Neural cell (in vitro differentiated cells): ENCODE results near the gene ARID3A. TPM values are rescaled to one million over a fixed set of nuclear protein-coding genes. Genes with fewer than 3 reads are reported as not detected.

Source experiments
- H2AFZ ChIP-seq: fragments of 200-600, 300-800 bp; sonication (generic), shearing (Covaris generic); 2 replicates; pipeline ENCODE4 v1.6.0; 2014; ENCODE audit warnings: low read depth, mild to moderate bottlenecking, antibody characterized with exemption, low read length, moderate library complexity
- H3F3A ChIP-seq: fragments of 200-600 bp; shearing (Covaris generic); 2 replicates; pipeline ENCODE4 v1.6.1; 2016; ENCODE audit warnings: mild to moderate bottlenecking, moderate library complexity, mixed read lengths, antibody characterized with exemption, low read length; ENCODE audit not compliant: insufficient read depth, poor library complexity, severe bottlenecking
- H3K27ac ChIP-seq: fragments of 200-600, 300-800 bp; sonication (generic), shearing (Covaris generic); 2 replicates; pipeline ENCODE4 v1.5.1; 2014; ENCODE audit warnings: mild to moderate bottlenecking, low read length, moderate library complexity
- H3K27me3 ChIP-seq: fragments of 300-800, 200-600 bp; sonication (generic), shearing (Covaris generic); 2 replicates; pipeline ENCODE4 v1.6.0; 2014; ENCODE audit warnings: mild to moderate bottlenecking, low read depth, low read length, moderate library complexity; ENCODE audit not compliant: insufficient read depth
- H3K36me3 ChIP-seq: fragments of 300-800, 200-600 bp; sonication (generic), shearing (Covaris generic); 2 replicates; pipeline ENCODE4 v1.5.1; 2014; ENCODE audit warnings: mild to moderate bottlenecking, antibody characterized with exemption, low read length, moderate library complexity; ENCODE audit not compliant: insufficient read depth
- H3K4me2 ChIP-seq: fragments of 300-800, 200-600 bp; sonication (generic), shearing (Covaris generic); 2 replicates; pipeline ENCODE4 v1.6.0; 2014; ENCODE audit warnings: mild to moderate bottlenecking, low read length
- H3K4me3 ChIP-seq: fragments of 300-800, 200-600 bp; sonication (generic), shearing (Covaris generic); 2 replicates; pipeline ENCODE4 v1.5.1; 2014; ENCODE audit warnings: mild to moderate bottlenecking, low read length, moderate library complexity
- H3K79me2 ChIP-seq: fragments of 200-600 bp; shearing (Covaris generic); replicated peaks from 2 replicates; pipeline ENCODE4 v1.6.0; 2014; ENCODE audit warnings: mild to moderate bottlenecking, low read length, moderate library complexity; ENCODE audit not compliant: insufficient read depth
- H3K9ac ChIP-seq: fragments of 300-800, 200-600 bp; sonication (generic), shearing (Covaris generic); 2 replicates; pipeline ENCODE4 v1.6.1; 2016; ENCODE audit warnings: mild to moderate bottlenecking, low read length, mixed read lengths
- H3K9me2 ChIP-seq: fragments of 200-600 bp; shearing (Covaris generic); 2 replicates; pipeline ENCODE4 v1.6.1; 2016; ENCODE audit warnings: mild to moderate bottlenecking, low read length, mixed read lengths; ENCODE audit not compliant: insufficient read depth
- H3K9me3 ChIP-seq: fragments of 200-600, 300-800 bp; sonication (generic), shearing (Covaris generic); 2 replicates; pipeline ENCODE4 v1.6.1; 2016; ENCODE audit warnings: mild to moderate bottlenecking, mixed run types, low read length, moderate library complexity, mixed read lengths
- H4K20me1 ChIP-seq: fragments of 200-600 bp; shearing (Covaris generic); 2 replicates; pipeline ENCODE4 v1.6.1; 2016; ENCODE audit warnings: mild to moderate bottlenecking, mixed run types; ENCODE audit not compliant: insufficient read depth
- CTCF ChIP-seq: fragments of 450-650 bp; IDR thresholded peaks from 2 replicates; pipeline ENCODE4 v1.5.1; 2014; ENCODE audit warnings: antibody characterized with exemption, mild to moderate bottlenecking, moderate library complexity; ENCODE audit not compliant: poor library complexity, severe bottlenecking
- EP300 ChIP-seq: fragments of 450-650 bp; conservative IDR thresholded peaks from 2 replicates; pipeline ENCODE4 v1.6.1; 2014; ENCODE audit warnings: antibody characterized with exemption, mild to moderate bottlenecking, moderate library complexity; ENCODE audit not compliant: poor library complexity, severe bottlenecking
- EZH2 ChIP-seq: fragments of 200-600, 300-800 bp; shearing (Covaris generic), sonication (generic); IDR thresholded peaks from 2 replicates; pipeline ENCODE4 v1.6.1; 2014; ENCODE audit warnings: antibody characterized with exemption, low read length, borderline replicate concordance, mild to moderate bottlenecking; ENCODE audit not compliant: insufficient read depth, poor library complexity, severe bottlenecking
- MXI1 ChIP-seq: fragments of 450-650 bp; conservative IDR thresholded peaks from 2 replicates; pipeline ENCODE4 v1.6.1; 2014; ENCODE audit warnings: antibody characterized with exemption, mild to moderate bottlenecking; ENCODE audit not compliant: poor library complexity, severe bottlenecking
- POLR2AphosphoS5 ChIP-seq: IDR thresholded peaks from 2 replicates; pipeline ENCODE4 v1.6.1; 2012
- RAD21 ChIP-seq: fragments of 450-650 bp; conservative IDR thresholded peaks from 2 replicates; pipeline ENCODE4 v1.6.1; 2014; ENCODE audit warnings: antibody characterized with exemption, mild to moderate bottlenecking, moderate library complexity
- REST ChIP-seq: IDR thresholded peaks from 2 replicates; pipeline ENCODE4 v1.6.1; 2012; ENCODE audit warnings: borderline replicate concordance
- SMC3 ChIP-seq: fragments of 450-650 bp; conservative IDR thresholded peaks from 2 replicates; pipeline ENCODE4 v1.6.1; 2014; ENCODE audit warnings: antibody characterized with exemption, mild to moderate bottlenecking, moderate library complexity; ENCODE audit not compliant: poor library complexity
- TAF1 ChIP-seq: IDR thresholded peaks from 2 replicates; pipeline ENCODE4 v1.6.1; 2012; ENCODE audit warnings: low read depth
- polyA plus RNA-seq: library from polyadenylated mRNA; depleted of rRNA; stranded (reverse); fragments of >200 nt; gene quantifications from 2 replicates; pipeline ENCODE4 v1.2.3, GENCODE V29; 2014

The ARID3A gene
- polyA plus RNA-seq, 1 donor from 2014 or later: 11.4 TPM

DNA sequence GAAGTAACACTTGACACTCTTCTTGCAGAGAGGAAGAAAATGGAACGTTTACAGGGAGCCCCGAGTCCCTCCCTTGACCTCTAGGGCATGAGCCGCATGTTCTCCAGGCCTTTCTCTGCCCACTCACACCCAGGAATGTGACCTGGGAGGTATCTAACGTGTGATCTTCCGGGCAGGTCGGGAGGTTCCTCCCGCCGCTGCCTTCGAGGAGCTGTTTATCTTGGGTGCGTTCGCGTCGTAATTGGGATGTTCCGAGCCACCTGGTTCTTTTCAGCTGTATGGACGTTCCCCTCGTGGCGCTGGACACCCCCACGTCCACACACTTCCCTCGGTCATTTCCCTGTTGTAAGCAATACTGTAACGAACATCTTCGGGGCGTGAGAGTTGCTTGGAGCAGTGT lies 13.6 kb downstream of the ARID3A start:
- H3K27ac ChIP-seq: no peak overlapping the region

GRCh38 chr19:939922-940321 lies 14.1 kb downstream of the ARID3A start:
- no peak overlapping the region for H3K9ac ChIP-seq
- no peaks in the 10 kb centered on the region for H3K9me2 ChIP-seq
- H3K27me3 ChIP-seq: no peaks in the 10 kb centered on the region
- H3K36me3 ChIP-seq: no peaks in the 10 kb centered on the region
- H2AFZ ChIP-seq: no peak overlapping the region
- peaks cover 5% of the 10 kb centered on the region for H3K79me2 ChIP-seq
- no peak overlapping the region for H3K27ac ChIP-seq
- no peaks in the 10 kb centered on the region for H4K20me1 ChIP-seq
- H3K4me3 ChIP-seq: no peak overlapping the region
- H3F3A ChIP-seq: no peaks in the 10 kb centered on the region
- H3K9me3 ChIP-seq: no peaks in the 10 kb centered on the region
- H3K4me2 ChIP-seq: no peak overlapping the region
- no peak for TF ChIP-seq CTCF
- no peak for TF ChIP-seq TAF1
- TF ChIP-seq MXI1: no peak
- TF ChIP-seq SMC3: no peak
- no peak for TF ChIP-seq RAD21
- TF ChIP-seq EZH2: no peak
- no peak for TF ChIP-seq POLR2AphosphoS5
- TF ChIP-seq EP300: no peak

More for the DNA sequence above, 13.6 kb downstream of the ARID3A start:
- no peak for TF ChIP-seq RAD21
- no peak for TF ChIP-seq POLR2AphosphoS5
- TF ChIP-seq TAF1: no peak
- no peak for TF ChIP-seq REST
- no peak for TF ChIP-seq MXI1
- TF ChIP-seq CTCF: no peak
- no peak for TF ChIP-seq SMC3
- no peak for TF ChIP-seq EZH2
- no peak for TF ChIP-seq EP300
- no peaks in the 10 kb centered on the region for H4K20me1 ChIP-seq
- H3K79me2 ChIP-seq: peaks cover 5% of the 10 kb centered on the region
- no peak overlapping the region for H2AFZ ChIP-seq
- no peak overlapping the region for H3K4me2 ChIP-seq
- H3K4me3 ChIP-seq: no peak overlapping the region
- no peaks in the 10 kb centered on the region for H3K36me3 ChIP-seq
- no peaks in the 10 kb centered on the region for H3K9me2 ChIP-seq
- no peaks in the 10 kb centered on the region for H3K27me3 ChIP-seq
- no peaks in the 10 kb centered on the region for H3F3A ChIP-seq
- H3K9ac ChIP-seq: no peak overlapping the region
- no peaks in the 10 kb centered on the region for H3K9me3 ChIP-seq
